HG03280 (cell line): ENCODE results near the gene MOXD1.
"Not testable (repeated sequence)": the region's sequence is repeated elsewhere in the genome, so short reads cannot be mapped to it uniquely, and the experiment has no call there.

Experiments used
- ATAC-seq: cut with Tn5 transposase; IDR thresholded peaks from one replicate; pipeline ENCODE4 v1.9.1; 2021; ENCODE audit warnings: mild to moderate bottlenecking, moderate library complexity; ENCODE audit not compliant: unreplicated experiment

Gene MOXD1

DNA sequence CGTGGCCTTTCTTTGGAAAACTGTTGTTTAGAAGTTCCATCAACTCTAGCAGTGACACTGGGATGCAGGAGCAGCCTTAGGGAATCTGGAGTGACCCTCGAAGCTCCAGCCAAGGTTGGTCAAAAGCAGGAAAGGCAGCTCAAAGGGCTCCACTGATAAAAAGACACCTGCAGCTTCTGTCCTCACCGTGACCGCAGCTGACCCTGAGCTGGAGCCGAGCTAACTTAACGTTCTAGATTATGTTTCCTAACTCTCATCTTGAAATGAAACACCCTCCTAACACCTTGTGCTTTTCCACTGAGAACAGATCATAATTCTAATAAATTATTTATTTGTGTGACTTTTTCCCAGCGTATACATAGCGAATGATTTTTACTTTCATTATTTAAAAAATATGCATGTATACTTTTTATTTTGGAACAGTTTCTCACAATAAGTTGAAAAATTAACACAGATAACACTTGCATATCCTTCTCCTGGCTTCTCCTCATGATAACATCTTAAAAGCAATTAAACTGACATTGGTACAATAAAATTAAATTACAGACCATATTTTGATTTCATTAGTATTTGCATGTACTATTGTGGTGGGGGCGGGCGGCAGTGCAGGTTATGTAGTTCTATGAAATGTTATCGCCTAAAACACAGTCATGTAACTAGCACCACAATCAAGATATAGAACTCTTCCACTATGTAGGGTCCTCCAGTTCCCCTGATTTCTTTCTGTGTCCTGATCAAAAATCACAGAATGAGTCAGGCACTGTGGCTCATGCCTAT is 116.1 kb downstream of the MOXD1 start:
- no peak for ATAC-seq

DNA sequence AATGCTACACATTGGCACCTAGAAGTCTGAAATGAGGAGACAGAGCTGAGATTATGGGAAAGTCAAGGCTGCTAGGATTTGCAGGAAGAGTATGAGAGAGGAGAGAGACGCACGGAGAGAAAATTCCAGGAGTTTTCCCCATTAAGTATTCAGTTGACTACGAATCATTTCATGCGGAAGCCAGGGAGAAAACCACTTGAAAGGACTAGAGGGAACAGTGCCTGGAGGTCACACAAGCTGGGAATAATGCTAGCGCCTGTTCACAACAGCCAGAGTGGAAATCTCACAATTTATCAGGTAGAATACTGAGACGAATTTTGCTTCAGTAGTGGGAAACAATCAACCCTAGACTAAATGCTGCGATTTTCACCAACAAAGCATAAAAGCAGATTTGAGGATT is 118.6 kb downstream of the MOXD1 start:
- ATAC-seq, result no peak

DNA sequence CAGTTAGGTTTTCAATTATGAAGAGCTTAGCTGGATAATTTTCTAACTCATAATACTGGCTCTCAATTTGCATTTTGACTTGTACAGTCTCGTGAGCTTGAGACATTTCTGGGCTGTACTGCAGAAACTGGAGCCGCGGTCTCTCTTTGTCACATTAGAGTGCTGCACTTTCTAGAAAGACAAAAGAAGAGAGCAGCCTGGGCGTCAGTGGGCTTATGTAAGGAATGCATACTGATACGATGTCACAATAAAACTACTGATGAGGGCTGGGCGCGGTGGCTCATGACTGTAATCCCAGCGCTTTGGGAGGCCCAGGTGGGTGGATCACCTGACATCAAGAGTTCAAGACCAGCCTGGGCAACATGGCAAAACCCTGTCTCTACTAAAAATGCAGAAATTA is 120.8 kb downstream of the MOXD1 start:
- no peak for ATAC-seq

DNA sequence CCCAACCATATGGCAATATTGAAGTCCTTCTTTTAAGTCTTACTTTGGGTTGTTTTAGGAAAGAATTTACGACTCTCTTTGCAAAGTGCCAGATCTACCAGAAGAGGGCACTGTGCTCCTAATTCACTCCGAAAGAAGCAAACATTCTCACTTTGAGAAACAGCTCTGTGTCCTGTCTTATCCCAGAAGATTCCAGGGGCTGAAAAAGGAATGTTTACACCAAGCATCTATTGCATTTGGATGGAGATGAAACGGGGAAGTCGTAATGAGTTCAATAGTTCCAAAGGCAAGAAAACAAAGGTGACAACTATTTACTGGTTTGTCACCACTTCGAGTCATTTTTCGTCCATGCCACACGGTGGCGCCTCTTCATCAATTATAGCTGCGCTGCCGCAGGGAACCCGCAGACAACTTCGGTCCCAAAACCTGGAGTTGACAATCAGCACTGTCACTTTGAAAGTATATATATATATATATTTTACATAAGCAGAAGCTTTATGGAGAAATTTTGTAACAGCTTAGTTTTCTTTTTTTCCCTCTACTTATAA is 121.6 kb downstream of the MOXD1 start:
- peak; percentile 96 for ATAC-seq

DNA sequence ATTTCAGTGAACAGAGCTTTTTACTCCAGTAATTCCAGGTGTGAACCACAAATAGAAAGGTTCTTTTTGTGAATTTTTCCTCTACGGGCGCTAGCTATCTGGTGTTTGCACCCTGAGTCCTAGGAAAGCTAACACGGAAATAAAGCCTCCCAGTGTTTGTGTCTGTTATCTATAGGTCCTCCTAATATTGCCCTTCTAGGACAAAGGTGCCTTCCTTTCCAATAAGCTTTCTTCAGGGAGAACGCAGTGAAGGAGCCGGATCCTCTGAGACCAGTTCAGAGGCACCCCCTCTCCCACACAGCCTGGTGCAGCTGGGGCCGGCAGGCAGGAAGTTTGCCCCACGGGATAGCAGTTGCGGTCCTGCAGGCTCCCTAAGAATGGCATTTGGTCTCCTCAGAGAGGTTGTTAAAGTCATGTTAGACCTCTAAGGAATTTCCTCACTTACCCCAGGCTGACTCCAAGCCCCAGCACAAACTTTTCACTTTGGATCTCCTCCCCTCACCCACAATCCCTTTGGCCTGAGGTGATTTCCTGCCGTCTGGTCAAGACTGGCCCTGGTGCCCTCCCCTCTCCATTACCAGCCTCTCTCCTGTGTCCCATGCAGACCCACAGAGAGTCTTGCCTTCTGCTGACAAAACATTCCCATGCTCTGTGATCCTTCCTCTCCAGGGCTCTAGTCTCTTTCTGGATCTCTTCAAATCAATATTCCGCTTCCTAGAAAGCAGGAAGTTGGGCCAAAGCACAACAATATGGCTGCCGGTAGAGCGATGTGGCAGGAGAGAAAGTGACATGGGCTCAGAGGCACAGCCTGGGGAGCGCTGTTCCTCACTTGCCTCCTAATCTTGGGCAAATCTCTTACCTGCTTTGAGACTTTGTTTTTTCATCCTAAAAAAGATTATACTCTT is 126.0 kb downstream of the MOXD1 start:
- no peak for ATAC-seq

DNA sequence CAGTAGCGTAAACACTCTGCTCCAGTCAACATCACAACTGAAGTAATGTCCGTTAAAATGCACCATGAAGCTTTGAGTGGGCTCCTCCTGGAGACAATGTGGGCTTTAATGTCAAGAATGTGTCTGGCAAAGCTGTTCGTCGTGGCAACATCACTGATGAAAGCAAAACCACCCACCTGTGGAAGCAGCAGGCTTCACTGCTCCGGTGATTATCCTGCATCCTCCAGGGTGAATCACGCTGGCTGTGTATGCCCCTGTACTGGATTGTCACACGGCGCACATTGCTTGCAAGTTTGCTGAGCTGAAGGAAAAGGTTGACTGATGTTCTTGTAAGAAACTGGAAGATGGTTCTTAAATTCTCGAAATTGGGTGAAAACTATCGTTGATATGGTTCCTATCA is 128.5 kb downstream of the MOXD1 start:
- no peak for ATAC-seq

DNA sequence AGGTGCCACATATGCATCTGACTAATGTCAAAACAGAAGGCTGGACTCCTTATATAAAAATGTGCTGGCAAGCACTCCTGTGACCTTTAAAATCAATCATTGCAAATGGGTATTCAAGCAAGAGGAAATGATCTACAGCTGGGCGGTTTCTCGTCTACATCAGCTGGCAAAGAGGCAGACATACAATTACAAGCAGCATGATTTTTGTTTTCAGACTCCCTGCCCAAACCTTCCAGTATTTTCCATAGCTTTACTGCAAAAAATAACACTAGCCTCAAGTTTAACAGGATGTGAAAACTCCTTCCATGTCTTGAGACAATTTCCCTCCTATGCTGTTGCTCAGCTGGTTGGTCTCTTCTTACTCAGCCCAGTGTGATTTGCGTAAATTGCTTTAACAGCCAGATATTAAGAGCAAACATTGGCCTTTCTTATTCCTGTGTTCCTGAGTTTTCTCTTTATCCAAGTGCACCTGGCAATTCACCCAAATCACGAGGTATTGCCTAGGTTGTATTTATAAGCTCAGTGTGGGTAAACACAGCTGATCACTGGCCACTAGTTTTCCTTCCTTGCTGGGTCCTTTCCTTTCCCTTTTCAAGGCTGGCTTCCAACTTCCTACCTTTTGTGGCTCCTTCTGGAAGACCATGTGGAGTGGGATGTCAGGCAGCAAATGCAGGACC is 130.4 kb downstream of the MOXD1 start:
- ATAC-seq, result no peak

DNA sequence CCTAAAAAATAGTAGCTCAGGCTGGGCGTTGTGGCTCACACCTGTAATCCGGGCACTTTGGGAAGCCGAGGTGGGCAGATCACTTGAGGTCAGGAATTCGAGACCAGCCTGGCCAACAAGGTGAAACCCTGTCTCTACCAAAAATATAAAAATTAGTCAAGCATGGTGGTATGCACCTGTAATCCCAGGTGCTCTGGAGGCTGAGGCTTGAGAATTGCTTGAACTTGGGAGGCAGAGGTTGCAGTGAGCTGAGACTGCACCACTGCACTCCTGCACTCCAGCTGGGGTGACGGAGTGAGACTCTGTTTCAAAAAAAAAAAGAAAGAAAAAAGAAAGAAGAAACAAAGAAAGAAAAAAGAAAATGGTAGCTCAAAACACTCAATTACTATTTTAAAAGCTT is 132.6 kb downstream of the MOXD1 start:
- not testable (repeated sequence) for ATAC-seq

DNA sequence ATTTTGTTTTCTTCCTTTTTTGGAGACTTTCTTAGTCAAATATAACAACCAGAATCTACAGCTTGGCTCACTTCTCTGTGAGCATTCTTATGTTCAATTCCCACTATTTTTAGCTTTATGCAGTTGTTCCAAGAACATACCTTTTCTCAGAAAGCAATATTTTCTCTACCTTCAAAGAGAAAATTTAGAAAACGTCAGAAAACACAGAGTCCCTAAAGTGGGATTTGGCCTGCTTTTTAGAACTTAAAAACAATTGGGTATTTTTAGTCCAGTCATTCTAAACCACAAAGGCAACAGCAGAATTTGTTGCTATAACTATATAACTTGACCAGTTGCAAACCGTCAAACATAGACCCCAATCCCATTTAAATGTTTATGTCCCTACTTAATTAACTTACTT is 133.1 kb downstream of the MOXD1 start:
- ATAC-seq, result no peak

DNA sequence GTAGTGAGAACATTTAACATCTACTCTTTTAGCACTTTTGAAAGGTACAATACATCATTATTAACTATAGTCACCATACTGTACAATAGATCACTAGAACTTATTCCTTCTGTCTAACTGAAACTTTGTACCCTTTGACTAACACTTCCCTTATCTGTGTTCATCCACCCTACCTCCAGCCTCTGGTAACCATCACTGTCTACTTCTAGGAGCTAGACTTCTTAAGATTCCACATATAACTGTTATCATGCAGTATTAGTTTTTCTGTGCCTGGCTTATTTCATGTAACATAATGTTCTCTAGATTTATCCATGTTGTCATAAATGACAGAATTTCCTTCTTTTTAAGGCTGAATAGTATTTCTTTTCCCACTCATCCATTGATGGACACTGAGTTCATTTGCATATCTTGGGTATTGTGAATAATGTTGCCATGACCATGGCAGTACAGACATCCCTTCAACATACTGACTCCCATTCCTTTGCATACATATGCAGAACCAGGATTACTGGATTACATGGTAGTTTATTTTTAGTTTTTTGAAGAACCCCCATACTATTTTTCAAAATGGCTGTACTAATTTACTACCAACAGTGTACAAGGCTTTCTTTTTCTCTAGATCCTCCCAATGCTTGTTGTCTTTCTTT is 135.7 kb downstream of the MOXD1 start:
- no peak for ATAC-seq

DNA sequence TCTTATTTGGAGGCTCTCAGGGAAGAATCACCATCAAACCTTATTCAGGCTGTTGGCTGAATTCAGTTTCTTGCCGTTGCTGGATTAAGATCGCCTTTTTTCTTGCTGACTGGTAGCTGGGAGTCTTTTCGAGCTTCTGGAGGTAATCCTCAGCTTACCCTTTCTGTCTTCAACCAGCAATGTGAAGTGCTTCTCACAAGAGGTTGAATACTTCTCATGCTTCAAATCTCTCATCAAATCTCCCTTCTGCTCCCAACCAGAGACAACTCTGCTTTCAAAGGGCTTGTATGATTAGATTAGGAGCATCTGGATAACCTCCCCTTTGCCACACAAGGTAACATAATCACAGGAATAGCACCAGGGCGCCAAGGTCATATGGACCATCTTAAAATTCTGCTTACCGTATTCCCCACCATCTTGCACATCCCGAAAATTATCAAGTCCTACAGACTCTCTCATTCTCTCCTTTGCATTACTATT is 137.2 kb downstream of the MOXD1 start:
- no peak for ATAC-seq

DNA sequence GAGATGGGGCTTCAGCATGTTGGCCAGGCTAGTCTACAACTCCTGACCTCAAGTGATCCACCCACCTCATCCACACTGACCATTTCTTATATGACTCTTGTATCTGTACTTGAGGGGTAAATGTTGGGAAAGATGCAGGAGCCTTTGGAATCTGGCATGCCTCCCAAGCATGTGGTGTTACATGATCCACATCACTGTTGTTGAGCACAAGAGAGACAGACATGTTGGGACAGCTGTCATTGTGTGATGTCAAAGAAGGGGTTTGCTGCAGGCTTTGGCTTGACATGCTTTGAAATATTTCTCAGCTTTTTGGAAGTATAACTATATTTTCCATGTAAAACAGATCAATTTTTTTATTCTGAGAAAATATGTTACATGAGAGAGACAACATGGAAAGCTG is 139.9 kb downstream of the MOXD1 start:
- ATAC-seq, result no peak

DNA sequence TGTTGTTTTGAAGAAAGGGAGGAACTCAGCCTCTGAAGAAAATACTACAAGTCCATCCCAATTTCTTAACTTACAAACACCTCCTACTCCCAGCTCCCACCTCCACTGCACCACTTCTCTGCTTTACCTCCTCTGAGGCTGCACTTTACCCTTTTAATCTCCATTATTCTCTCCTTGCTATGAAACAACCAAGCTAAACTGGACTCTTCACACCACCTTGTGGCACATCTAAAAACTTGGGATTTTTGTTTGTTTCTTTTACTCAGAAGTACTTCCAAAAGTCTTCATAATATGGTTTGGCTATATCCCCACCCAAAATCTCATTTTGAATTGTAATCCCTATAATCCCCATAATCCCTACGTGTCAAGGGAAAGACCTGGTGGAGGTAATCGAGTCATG is 142.2 kb downstream of the MOXD1 start:
- ATAC-seq, result no peak

DNA sequence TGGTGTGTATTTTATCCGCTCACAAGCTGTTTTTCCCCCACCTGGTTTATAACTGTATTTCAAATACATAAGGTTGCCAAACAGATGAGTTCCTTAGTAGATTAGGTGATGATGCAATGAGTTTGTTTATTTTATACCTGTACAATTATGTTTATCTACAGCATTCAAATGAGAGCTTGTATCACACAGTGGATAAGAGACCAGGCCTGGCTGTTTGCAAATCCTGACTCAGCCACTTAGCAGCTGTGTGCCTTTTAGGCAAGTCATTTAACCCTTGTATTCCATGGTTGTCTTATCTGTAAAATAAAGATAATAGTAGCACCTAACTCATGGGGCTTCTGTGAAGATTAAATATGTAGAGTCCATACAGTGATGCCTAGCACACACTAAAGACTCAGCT is 143.7 kb downstream of the MOXD1 start:
- ATAC-seq, result no peak

DNA sequence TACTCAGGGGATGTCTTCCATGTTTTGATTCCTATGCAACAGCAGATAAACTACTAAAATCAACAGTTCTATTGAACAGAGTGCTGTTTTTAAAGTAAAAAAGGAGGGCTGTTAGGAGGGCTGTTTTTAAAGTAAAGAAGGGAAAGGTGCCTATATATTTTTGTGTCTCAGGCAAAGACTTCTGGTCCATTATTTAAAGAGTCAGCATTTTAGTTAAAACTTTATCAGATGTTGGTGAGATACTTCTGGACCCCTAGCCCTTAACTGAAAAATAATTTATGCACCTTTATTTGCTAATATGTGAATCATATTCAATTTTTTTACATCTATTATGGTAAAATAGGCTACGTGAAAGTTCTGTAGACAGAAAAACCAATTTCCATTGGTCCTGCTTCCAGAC is 144.8 kb downstream of the MOXD1 start:
- ATAC-seq, result no peak

DNA sequence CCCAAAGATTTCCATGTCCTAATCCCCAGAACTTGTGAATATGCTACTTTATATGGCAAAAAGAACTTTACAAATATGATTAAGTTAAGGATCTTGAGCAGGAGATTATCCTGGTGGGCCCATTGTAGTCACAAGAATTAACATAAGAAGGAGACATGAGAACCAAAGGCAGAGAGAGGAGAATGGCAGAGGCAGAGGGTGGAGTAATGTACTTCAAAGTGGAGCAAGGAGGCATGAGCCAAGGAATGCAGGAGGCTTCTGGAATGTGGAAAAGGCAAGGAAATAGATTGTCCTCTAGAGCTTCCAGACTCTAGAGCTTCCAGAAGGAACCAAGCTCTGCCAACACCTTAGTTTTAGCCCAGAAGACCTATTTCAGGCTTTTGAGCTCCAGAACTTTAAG is 147.4 kb downstream of the MOXD1 start:
- ATAC-seq, result no peak

DNA sequence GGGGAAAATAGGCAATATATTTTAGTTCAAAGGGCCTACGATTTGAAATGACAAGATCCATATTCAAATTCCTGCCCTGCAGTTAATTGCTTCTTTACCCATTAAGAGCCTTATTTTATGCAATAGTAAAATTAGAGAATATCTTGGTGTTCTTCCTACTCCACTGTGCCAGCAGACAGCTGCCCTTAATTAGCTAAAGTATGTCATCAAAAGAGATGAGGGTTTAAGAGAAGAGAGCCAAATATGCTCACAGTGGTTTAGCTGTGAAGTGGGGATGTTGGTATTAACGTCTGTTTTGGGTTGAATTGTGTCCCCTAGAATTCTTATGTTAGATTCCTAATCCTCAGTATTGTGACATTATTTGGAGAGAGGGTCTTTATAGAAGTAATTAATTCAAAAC is 148.1 kb downstream of the MOXD1 start:
- no peak for ATAC-seq

DNA sequence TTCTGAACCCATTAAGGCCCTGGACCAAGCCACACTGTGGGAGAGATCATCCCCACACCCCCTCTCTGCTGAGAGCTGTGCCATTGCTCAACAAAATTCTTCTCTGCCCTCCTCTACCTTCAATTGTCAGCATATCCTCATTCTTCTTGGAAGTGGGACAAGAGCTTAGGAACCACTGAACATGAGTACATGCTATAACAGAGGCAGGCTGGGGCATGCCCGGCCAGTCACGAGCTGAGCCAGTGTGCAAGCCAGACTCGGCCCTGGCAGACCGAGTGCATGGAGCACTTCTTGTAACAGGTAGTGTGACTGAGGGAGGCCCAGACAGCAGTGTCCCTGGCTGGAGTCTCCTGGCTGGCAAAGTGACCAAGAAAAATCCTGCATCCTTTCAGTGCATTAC is 149.2 kb downstream of the MOXD1 start:
- no peak for ATAC-seq

DNA sequence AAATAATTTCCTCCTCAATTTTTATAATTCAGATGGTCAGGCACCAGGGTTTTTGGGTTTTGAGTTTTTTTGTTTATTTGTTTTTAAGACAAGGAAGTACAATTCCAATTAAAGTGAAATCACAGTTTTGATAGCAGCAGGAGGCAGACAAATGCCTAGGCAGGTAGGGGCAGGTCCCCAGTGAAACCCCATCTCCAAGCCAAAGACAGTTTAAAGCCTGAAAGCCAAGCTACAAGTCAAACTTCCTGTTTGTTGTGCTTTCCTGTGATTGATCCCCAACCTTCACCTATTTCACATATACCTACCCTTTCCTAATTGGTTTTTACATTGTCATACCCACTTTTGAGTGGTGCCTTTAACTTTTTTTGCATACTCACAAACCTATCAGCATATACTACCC is 149.6 kb downstream of the MOXD1 start:
- ATAC-seq, result no peak

DNA sequence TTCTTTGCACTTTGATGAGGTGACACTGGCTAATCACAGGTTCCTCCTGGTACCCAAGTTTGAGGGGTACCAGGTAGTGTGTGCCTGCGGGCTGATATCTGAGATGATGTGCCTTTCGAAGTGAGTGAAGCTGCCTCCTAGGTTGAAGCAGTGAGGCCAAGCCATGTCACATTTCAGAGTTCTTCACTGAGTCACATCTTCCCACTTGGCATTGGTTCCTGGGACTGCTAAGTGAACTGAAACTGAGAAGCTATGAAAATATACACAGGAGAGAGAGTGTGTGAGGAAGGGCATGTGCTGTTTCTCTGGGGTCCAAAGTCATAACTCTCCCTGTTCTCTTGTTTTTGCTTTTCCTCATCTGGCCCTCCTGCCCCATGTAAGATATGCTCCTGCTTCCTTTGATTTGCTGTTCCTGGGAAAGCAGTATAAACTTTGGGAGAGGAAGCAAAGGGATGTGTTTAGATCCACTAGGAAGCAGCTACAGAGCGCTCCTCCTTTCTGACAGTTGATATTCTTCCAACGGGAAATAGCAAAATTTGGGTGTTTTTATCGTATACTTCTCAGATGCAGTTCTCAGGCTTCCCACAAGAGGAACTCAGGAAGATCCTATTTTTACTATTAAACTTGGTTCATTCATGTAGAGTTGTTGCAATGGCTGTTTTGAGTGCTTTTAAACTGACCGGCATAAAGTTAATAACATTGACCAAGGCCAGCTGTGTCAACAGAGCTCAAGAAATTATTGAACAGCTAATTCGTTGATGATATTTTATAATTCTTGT is 153.7 kb downstream of the MOXD1 start:
- no peak for ATAC-seq
